Activated T-helper 1 cell treated with Interleukin-2 at 50 U/mL for 16 hours (primary cell): ENCODE data around the gene RSRP1.
"Not testable (repeated sequence)": the region's sequence is repeated elsewhere in the genome, so short reads cannot be mapped to it uniquely, and the experiment has no call there.

Experiments
- DNase-seq: peaks from one replicate; pipeline ENCODE4 v3.0.0-alpha.2; 2020; ENCODE audit warnings: low read depth

The RSRP1 gene

GRCh38 chr1:25256578-25256965 is 9.3 kb upstream of the RSRP1 start:
- no peak for DNase-seq

GRCh38 chr1:25255706-25256577 is 8.7 kb upstream of the RSRP1 start:
- DNase-seq = no peak

GRCh38 chr1:25253911-25254310 is 6.7 kb upstream of the RSRP1 start:
- DNase-seq = no peak

- DNase-seq = no peak
These were observed 838 bp upstream of the RSRP1 start for GRCh38 chr1:25247829-25248754.

- no peak for DNase-seq
These were observed 642 bp downstream of the RSRP1 start for GRCh38 chr1:25246600-25247023.

- no peak for DNase-seq
These were observed 1.2 kb downstream of the RSRP1 start for GRCh38 chr1:25245809-25246599.

GRCh38 chr1:25245393-25245792 is 1.9 kb downstream of the RSRP1 start:
- DNase-seq = no peak

GRCh38 chr1:25243907-25244306 is 3.3 kb downstream of the RSRP1 start:
- no peak for DNase-seq

GRCh38 chr1:25239681-25240541 is 7.3 kb downstream of the RSRP1 start:
- DNase-seq = peak; percentile 76

- DNase-seq = no peak
These were observed 9.2 kb downstream of the RSRP1 start for GRCh38 chr1:25238046-25238445.

- not testable (repeated sequence) for DNase-seq
These were observed 11.0 kb downstream of the RSRP1 start for GRCh38 chr1:25236261-25236660.

- not testable (repeated sequence) for DNase-seq
These were observed 11.8 kb downstream of the RSRP1 start for GRCh38 chr1:25235411-25235810.

GRCh38 chr1:25232866-25233784 is 14.1 kb downstream of the RSRP1 start:
- DNase-seq = no peak

- DNase-seq = peak; percentile 79
These were observed 15.0 kb downstream of the RSRP1 start, which contains the start of gene SYF2 for GRCh38 chr1:25232027-25232865. TSS of gene SYF2 (minus strand) at chr1:25232502. CDS start at chr1:25232467, 35 bp downstream.

GRCh38 chr1:25223471-25223870 is 23.8 kb downstream of the RSRP1 start:
- DNase-seq = no peak

- DNase-seq = no peak
These were observed 24.6 kb downstream of the RSRP1 start for GRCh38 chr1:25222606-25223005.

GRCh38 chr1:25220666-25221065 is 26.6 kb downstream of the RSRP1 start:
- no peak for DNase-seq

- DNase-seq = no peak
These were observed 27.5 kb downstream of the RSRP1 start for GRCh38 chr1:25219661-25220251.
